HAP-1 (cell line): ENCODE results near the gene MEPCE.

Experiments
- DNase-seq, 2 experiments: peaks; one replicate each; pipeline ENCODE4 v3.0.0-alpha.2; 2016 to 2020; ENCODE audit warnings: low spot score in 2 of 2
- H3K27me3 ChIP-seq: fragments of 250-450 bp; sonication (Bioruptor Pico); 2 replicates; pipeline ENCODE4 v1.5.1; 2020; ENCODE audit warnings: low read depth, mild to moderate bottlenecking, moderate library complexity
- H3K36me3 ChIP-seq: fragments of 250-450 bp; sonication (Bioruptor Pico); replicated peaks from 2 replicates; pipeline ENCODE4 v1.5.1; 2020; ENCODE audit warnings: mild to moderate bottlenecking
- H3K4me1 ChIP-seq: fragments of 250-450 bp; sonication (Bioruptor Pico); 2 replicates; pipeline ENCODE4 v1.5.1; 2020; ENCODE audit warnings: mild to moderate bottlenecking
- H3K4me3 ChIP-seq: fragments of 250-450 bp; sonication (Bioruptor Pico); 2 replicates; pipeline ENCODE4 v1.5.1; 2020; ENCODE audit warnings: mild to moderate bottlenecking, moderate library complexity
- H3K9me3 ChIP-seq: fragments of 250-450 bp; sonication (Bioruptor Pico); 2 replicates; pipeline ENCODE4 v1.5.1; 2020; ENCODE audit warnings: mild to moderate bottlenecking, moderate library complexity
- in situ Hi-C: fragments of 300-500 bp; cut with MboI; formaldehyde crosslinking; loops from 3 replicates; pipeline ENCODE4 v1.14.3; 2020; ENCODE audit warnings: low sequenced_read_pairs, inconsistent platforms, mixed read lengths

Gene MEPCE

GRCh38 chr7:100483090-100483721, 53.6 kb downstream of the MEPCE start:
- Histone ChIP-seq H3K36me3 (no peaks in the 10 kb centered on the region), H3K4me3 (peak overlapping the region; percentile 43), H3K4me1 (peaks cover 8% of the 10 kb centered on the region), H3K9me3 (no peaks in the 10 kb centered on the region), H3K27me3 (no peaks in the 10 kb centered on the region)
- in situ Hi-C loops, result no loop called here
- DNase-seq, result peak; percentile 34 to 84
